GM20000 (cell line): ENCODE data around the gene CYP19A1.
A peak's percentile ranks its signal among the peaks of the same experiment; 100 is the strongest.

ENCODE experiments used
- DNase-seq: peaks from one replicate; pipeline ENCODE4 v3.0.0; 2012; ENCODE audit warnings: low spot score
- TF ChIP-seq, protein P1 (sequence below): IDR thresholded peaks from 2 replicates; pipeline ENCODE4 v1.5.1; 2012; ENCODE audit warnings: mild to moderate bottlenecking, control low read depth; ENCODE audit errors: extremely low read depth, missing control alignments

CYP19A1 gene

GRCh38 chr15:51338496-51338895 lies at the start of gene CYP19A1:
Gene CYP19A1, minus strand, starts transcription at chr15:51338596. Its CDS starts 95,684 bp downstream, at chr15:51242912.
- no peak for DNase-seq
- TF ChIP-seq, protein P1, sequence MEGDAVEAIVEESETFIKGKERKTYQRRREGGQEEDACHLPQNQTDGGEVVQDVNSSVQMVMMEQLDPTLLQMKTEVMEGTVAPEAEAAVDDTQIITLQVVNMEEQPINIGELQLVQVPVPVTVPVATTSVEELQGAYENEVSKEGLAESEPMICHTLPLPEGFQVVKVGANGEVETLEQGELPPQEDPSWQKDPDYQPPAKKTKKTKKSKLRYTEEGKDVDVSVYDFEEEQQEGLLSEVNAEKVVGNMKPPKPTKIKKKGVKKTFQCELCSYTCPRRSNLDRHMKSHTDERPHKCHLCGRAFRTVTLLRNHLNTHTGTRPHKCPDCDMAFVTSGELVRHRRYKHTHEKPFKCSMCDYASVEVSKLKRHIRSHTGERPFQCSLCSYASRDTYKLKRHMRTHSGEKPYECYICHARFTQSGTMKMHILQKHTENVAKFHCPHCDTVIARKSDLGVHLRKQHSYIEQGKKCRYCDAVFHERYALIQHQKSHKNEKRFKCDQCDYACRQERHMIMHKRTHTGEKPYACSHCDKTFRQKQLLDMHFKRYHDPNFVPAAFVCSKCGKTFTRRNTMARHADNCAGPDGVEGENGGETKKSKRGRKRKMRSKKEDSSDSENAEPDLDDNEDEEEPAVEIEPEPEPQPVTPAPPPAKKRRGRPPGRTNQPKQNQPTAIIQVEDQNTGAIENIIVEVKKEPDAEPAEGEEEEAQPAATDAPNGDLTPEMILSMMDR = no peak

GRCh38 chr15:51387699-51388041 lies 49.3 kb upstream of the CYP19A1 start:
- DNase-seq = no peak
- TF ChIP-seq, protein P1 = no peak

DNA sequence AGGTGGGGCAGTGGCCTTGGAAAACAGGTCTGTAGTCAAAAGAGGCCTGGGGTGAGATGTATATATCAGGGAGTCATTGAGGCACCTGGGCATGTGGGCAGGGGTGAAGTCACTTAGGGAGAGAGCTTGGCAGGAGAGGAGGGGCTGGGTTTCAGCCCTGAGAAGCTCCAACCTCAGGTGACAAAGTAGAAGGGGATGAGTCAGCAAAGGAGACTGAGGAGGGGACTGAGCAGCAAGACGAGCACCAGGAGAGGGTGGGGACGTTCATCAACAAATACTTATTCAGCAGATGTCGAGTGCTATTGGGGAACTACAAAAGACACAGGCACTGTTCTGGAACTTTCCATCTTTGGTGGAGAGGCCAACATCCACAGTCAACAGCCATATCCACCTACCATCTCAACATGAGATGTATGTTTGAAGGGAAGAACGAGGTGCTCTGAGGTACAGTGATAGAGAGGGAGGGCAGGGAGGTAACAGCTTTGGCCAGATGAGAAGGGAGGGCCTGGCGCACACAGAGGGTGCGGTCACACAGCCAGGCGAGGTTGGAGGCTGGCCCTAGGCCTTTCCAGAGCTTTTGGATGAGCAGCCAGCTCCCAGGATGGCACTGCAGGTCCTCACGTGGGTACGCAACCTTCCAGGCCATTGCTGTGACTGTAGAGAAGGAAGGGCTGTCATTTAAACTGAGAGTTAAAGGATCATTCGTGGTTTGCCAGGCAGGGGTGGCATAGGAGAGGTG lies 48.7 kb upstream of the CYP19A1 start:
- DNase-seq = no peak
- TF ChIP-seq, protein P1 = no peak

DNA sequence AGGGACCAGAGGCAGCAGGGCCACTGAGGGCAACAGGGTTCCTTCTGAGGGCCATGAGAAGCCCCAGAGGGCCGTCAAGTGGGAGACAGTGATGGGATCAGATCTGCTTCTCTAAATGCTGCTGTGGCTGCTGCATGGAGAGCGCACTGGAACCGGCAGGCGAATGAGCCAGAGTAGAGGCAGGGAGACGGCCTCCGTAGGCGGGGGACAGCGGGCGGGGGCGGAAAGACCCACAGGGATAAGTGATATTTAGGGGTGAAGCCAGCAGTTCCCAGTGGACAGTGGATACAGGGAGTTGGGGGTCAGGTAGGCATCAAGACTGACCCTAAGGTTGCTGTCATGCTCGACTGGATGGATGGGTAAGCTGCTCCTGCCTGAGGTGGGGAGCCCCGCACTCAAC lies 48.1 kb upstream of the CYP19A1 start:
- DNase-seq = no peak
- TF ChIP-seq, protein P1 = no peak

DNA sequence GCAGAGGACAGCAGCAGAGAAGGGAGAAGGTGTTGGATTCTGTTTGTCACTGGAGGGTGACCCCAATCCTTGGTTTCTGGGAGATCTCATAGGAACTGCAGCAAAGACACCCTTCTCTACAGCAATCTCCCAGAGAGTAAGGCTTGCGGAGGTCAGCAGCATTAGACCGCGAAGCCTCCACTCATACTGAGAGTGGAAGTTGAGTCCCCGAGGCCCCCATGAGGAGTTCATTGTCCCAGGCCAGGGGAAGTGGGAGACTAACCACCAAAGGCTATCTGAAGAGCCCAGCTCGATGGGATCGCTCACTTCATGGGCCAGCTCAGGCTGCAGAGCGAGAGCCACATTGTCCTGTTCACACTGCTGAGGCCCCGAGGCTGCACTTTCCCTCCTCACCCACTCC lies 47.6 kb upstream of the CYP19A1 start:
- DNase-seq = no peak
- TF ChIP-seq, protein P1 = no peak

- TF ChIP-seq, protein P1 = peak; percentile 5
- DNase-seq = peak; percentile 45
Observed at GRCh38 chr15:51382787-51383186, 44.4 kb upstream of the CYP19A1 start.

DNA sequence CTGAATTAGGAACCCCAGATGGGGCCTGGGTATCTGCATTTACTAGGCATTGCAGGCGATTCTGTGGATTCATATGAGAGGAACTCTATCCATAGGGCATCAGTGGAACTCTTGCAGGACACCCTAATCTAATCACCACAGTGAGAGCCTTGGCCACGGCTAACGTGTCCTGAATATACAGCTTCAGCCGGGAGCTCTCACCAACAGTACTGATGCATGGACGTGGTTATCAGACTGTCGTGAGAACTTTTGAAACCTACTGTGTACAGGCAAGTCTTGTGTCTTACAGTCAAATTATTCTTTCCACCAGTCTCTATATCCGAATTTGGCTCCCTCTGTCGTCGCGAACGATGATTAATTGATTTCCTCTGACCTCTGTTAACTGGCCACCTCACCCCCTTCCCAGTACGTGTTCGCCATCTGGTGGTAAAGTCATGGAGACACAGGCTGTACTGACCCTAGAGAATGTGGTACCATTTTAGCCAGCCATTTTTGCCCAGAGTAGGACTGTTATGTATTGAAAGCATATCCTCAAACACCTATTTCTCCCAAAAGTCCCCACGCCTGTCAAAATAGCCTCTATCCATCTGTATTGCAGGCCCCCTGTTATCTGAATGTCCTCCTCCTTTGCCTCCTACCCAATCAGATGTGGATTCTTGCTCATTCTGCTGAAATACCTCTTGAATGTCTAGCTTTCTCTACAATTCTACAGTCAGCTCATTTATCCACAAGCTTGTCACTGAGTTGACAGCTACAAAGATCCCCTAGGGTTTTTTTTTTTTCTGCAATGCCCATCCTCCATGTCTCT lies 42.8 kb upstream of the CYP19A1 start:
- DNase-seq = peak; percentile 74

More for the DNA sequence above, 42.8 kb upstream of the CYP19A1 start:
- TF ChIP-seq, protein P1 = peak; percentile 81
